Ureter (tissue), 1 donor: ENCODE data around the gene EYS. TPM values are rescaled to one million over a fixed set of nuclear protein-coding genes. Genes with fewer than 3 reads are reported as not detected.
"Not testable (repeated sequence)": the region's sequence is repeated elsewhere in the genome, so short reads cannot be mapped to it uniquely, and the experiment has no call there.

Experiments
- DNase-seq: peaks from one replicate; pipeline ENCODE4 v3.0.0-alpha.2; 2020; ENCODE audit warnings: low spot score
- total RNA-seq: library from RNA; stranded (reverse); gene quantifications from one replicate; pipeline ENCODE4 v1.2.4, GENCODE V29; 2023
- donor health status: DM: yes; HTN: yes; CAD: no.

EYS gene
- total RNA-seq, 1 donor from 2014 or later = not detected

DNA sequence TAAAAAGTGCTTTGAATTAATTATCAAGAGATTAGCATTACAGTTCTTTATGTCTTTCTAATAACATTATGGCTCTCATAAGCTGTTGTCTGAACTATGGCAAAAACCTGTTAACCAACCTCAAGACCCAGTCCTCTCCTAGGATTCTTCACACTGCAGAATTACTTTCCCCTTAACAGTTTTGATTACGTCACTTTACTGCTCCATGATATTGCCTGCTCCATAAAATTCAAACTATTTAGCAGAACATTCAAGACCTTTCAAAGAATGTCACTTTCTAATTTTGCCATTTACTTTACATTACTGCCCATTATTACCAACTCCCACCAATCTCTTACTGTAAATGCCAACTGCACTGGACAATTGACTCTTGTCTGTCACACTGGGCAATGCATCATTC, 1227.9 kb downstream of the EYS start:
- DNase-seq = no peak

DNA sequence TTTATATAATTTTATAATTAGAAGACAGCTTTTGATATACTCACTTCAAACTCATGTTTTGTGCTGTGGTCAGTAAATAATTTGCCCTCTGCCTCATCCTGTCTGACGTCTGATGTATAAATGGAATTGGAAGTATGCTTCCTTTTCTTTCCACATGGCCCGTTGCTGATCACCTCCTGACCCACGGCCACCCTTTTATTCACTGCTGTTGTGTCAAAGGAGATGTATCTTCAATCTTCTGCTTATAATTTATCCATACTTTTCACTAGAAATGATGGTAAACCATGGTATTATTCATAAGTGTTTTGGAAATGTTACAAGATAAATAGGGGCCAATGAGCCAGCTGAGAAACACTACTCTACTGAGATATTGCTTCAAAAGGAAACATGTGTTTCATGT, 1229.6 kb downstream of the EYS start:
- no peak for DNase-seq

DNA sequence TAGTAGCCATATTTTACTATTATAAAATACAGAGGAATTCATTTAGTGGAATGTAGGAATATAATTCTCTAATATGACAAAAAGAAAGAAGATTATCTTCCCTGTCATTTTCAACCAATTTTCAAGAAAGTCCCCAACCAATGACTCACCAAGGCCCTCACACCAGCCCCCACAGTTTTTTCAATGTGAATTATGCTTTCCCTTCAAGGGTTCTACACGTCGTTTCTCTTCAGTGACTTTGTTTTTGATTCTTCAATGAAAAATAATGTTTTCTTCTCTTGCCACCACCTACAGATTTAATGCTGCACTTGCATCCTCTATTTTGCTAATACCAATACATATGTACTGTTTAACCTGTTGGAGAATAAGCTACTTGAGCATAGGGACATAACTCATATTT, 1230.1 kb downstream of the EYS start:
- DNase-seq = no peak

DNA sequence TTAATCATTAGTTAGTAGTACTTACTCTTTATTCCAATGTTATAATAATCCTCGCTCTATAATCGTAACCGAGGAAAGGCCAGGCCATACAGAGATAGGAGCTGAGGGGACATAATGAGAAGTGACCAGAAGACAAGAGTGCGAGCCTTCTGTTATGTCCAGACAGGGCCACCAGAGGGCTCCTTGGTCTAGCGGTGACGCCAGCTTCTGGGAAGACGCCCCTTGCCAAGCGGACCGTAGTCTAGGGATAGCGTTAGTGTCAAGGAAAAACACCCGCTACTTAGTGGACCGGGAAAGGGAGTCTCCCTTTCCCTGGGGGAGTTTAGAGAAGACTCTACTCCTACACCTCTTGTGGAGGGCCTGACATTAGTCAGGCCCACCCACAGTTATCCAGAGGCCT, 1237.6 kb downstream of the EYS start:
- DNase-seq = not testable (repeated sequence)

DNA sequence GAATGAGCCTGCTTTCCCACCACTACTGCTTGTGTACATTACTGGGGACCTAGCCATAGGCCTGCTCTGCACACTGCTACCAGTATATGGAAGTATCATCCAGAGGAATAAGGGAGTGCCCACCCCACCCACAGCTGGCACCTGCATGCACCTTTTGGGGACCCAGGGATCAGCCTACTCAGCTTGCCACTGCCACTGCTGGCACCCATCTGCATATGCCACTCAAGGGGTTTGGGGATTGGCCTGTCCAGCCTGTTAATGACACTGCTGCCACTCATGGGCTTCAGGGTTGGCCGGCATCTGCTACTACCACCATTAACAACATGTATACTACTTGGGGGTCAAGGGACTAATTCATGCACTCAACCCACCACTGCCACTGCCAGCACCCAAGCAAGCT, 1239.4 kb downstream of the EYS start:
- no peak for DNase-seq

DNA sequence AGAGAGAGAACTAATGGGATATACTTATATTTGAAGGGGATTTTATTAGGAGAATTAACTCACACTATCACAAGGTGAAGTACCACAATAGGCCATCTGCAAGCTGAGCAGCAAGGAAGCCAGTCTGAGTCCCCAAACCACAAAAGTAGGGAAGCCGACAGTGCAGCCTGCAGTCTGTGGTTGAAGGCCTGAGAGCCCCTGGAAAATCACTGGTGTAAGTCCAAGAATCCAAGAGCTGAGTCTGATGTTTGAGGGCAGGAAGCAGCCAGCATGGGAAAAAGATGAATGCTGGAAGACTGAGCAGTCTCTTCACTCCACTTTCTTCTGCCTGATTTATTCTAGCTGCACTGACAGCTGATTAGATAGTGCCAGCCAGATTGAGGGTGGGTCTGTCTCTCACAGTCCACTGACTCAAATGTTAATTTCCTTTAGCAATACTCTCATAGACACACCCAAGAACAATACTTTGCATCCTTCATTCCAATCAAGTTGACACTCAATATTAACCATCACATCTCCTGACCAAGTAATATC, 1247.5 kb downstream of the EYS start:
- DNase-seq = no peak

DNA sequence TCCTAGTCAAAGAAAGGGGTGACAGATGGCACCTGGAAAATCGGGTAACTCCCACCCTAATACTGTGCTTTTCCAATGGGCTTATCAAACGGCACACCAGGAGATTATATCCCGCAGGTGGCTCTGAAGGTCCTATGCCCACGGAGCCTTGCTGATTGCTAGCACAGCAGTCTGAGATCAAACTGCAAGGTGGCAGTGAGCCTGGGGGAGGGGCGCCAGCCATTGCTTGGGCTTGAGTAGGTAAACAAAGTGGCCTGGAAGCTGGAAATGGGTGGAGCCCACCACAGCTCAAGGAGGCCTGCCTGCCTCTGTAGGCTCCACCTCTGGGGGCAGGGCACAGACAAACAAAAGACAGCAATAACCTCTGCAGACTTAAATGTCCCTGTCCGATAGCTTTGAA, 1258.9 kb downstream of the EYS start:
- not testable (repeated sequence) for DNase-seq

DNA sequence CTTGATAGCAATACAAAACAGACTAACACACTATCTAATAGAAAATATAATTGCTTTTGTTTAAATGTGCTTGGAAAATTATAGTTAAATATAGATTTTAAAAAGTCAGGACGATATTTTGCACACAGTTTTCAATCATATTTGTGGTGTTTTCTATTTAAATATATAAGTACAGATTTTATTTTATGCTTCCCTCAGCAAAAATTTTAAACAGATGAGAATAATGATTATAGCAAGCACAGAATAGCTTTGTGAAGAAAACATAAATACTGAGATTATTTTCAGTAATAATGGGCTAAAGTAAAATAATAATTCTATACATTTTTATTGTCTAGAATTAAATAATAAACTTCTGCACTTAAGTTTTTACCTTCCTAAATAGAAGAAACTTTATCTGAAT, 1262.0 kb downstream of the EYS start:
- no peak for DNase-seq

DNA sequence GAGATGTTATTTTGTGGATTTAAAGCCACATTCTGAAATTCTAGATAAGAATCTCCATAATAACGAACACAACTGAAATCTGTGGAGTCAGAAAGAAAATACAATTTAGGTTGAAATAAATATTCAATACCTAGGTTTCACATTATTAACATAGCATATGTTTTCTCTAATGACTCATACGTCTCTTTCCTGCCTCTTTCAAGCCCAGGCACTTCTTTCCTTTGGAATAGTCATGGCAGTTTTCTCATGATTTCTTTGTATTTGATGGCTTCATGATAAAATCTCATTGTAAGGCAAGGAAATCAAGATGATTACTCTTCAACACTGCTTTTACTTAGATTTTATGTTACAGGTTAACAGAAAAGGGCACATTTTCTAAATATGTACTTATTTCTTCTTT, 1267.8 kb downstream of the EYS start:
- no peak for DNase-seq

DNA sequence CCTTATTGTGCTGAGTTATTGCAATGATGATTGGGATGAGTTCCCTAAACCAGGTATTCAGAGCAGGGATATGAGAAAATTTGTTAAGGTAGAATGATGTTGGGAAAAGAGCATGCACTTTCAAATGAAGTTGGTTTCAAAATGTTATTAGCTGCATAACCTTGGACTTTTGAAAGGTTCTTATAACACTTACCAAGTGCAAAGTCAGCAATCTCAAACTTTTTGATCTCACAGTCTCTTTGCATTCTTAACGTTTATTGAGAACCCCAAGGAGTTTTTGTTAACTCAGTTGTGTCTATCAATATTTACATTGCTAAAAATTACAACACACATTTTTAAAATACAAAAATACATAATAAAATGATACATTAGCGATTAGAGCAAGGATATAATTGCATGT, 1269.0 kb downstream of the EYS start:
- no peak for DNase-seq

DNA sequence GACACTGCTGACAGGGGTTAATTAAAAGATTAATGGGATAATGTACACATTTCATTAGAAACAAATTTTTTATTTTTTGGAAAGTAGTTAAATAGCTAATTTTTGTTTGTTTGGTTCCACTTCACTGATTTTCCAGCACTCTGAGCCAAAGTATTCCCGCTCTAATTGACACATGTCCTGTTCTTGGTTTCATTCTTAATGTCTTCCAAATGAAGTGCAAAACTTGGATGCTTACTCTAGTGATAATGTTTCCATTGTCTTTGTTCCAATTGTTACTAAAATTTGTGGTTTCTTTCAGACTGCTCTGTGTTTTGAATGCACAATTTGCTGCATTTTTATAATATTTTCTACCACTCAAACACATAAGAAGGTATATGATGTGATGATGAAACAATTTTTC, 1277.1 kb downstream of the EYS start:
- no peak for DNase-seq

DNA sequence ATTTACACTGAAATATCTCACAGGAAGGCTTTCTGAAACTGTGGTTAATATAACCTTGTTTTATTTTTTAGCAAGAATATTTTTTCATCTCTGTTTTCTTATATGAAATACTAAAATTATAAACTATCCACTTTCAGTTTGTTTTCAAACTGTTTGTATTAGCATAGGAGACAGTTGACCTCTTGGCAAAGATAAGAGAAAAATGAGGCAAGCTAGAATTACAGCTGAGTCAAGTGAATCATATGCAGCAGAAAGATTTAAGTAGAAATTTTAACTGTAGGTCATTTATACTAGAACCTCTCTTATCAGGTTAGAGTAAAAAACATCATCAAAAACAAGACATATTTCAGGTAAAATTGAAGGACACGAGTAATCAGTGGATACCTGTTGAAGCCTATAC, 1278.8 kb downstream of the EYS start:
- no peak for DNase-seq

DNA sequence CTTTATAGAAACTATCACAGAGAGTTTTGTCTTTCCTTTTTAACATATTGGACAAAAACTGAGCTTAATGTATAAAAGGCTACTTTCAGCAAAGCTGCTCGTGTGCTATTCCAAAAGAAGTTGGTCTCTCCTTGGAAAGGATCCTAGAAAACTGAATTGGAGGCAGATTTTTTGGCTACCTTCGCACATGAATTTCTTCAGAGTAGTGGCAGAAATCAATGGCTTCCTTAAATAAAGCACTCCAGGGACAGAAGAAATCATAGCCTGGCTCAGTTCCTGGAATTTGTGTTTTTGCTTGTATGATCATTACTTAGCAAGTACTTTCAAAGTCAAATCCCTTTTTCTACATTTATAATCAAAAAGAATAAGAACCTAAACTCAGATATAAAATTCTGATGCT, 1291.1 kb downstream of the EYS start:
- DNase-seq = no peak

DNA sequence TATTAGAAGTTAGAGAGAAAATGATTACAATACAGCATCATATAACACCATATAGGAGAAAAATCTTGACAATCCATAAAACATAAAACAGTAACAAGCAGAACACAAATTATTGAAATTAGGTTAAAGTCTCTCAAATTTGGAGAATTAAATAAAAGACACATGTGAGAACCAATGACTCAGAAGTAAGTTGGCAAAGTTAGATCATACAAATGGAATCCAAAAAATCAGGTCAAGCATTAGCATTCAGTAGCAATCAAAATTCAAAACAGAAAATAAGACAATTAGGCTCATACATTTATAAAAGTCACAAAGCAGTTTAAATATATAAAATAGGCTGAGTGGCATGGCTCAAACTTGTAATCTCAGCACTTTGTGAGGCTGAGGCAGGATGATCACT, 1295.8 kb downstream of the EYS start:
- no peak for DNase-seq

DNA sequence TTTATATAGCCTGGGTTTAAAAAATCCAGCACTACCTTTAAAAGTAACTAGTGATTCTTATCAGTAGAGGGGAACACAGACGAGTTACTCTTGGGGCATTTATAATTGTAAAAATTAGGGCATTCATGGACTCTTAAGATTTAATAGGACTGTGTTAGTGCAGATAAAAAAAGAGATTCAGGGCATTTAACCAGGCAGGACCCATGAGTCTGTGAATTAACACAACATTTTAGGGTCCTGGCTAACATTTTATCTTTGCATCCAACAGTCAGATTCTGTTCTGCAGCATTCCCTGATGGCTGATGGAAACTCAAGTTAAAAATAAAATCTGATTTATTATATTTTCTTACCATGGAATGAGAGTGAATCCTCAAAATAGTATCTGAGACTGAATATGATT, 1297.1 kb downstream of the EYS start:
- DNase-seq = no peak

DNA sequence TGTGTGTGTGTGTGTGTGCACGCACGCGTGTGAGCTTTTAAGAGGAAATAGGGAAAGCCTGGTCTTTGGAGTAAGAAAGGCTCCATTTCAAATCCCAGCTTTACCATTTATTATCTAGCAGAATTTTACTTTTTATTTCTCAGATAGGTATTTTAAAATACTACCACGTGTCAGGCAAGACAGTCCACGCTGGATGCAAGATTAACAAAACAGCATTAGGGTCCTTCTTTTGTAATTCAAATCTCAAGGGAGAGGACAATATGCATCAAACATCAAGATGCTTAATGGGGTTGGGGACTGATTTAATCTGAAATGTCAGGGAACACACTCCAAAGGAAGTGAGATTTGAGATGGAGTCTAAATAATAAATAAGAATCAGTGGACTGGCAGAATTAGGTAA, 1302.6 kb downstream of the EYS start:
- DNase-seq = no peak

DNA sequence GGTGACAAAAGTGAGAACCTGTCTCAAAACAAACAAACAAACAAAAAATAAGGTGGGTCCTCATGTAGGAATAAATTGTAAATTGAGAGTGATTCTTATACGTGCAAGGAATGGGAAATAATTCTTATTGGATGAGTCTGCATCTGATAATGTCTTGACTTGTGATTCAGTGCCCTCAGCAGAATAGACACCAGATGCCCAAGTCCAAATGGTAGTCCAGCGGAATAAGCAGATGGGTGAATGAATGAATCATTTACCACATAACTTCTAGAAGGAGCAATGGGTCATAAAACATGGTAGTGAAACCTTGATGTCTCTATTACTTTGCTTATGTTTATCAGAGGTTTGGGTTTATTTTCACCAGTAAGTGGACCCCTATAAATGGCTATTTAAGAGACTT, 1323.7 kb downstream of the EYS start:
- DNase-seq = no peak

DNA sequence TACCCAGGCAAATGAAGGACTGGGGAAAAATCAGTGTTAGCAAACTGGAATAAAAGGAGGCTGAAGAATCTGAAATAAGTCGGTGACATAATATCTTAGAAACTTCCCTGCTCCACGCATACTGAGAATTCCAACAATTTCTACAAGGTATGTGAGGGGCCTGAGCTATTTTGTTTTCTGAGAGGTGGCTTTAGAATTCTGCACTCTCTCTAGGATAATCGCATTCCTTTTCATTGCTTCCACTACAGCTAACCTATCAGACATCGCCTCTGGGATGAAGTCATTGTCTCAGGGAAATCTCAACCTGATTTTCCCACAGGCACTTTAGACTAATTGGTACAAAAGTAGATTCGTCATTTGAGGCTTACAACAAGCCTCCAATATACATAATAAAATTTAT, 1330.6 kb downstream of the EYS start:
- DNase-seq = no peak

DNA sequence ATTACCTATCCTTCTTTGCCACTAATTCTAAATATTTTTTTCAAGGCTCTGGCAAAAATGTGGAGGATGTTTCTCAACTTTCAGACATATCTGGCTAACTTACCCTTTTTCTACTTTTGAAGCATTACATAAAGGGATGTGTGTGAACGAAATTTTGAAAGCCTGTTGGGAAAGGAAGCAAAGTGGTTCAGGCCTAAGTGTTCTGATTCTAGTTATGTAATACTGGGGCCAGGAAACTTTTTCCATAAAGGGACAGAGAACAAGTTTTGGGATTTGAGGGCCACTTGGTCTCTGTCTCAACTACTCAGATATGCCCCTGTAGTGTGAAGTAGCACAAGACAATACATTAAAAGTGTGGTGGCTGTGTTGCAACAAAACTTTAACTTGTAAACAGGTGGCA, 1349.6 kb downstream of the EYS start:
- no peak for DNase-seq

DNA sequence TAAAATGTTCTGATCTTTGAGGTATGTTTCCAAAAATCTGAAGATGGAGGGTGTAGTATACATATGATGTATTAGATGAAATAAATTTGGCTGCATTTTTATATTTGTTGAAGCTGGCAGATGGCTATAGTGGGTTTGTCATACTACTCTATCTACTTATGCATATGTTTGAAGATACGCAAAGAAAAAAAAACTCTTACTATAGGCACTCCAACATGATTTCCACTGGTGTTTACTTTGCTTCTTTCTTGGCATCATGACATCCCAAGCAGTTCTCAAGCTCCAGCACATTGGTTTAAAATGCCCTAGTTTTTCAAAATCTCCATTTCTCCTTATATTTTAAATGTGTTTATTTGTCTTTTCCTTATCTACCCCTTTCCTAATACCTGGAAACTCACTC, 1359.6 kb downstream of the EYS start:
- no peak for DNase-seq

DNA sequence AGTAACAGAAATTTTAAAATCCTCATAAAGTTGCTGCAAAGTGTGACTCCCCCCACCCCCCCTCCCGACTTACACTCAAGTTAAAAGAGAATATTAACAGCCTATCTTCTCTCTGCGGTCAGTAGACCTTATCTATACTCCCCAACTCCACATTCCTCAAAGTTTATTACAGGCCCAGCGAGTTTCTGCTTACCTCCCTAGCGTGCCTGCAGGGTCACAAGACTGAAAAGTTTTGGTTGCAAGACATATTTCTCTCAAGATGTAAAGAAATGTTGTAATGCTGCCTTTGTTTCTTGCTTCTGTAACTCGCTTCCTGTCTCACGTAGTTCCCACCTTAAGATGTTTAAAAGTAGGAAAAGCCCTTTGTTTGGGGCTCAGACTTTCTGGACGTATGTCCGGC, 1371.8 kb downstream of the EYS start:
- DNase-seq = no peak

DNA sequence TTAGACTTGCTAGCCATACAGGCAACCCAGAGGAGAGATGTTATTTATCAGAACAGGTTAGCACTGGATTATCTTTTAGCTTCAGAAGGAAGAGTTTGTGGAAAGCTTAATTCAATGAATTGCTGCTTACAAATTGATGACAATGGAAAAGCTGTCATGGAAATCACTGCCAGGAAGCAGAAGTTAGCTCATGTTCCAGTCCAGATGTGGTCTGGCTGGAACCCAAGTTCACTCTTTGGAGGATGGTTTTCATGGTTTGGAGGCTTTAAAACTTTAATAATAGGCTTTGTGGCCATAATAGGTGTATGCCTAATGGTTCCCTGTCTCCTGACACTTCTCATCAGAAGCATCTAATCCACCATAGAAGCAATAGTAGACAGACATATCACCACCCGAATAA, 1372.4 kb downstream of the EYS start:
- no peak for DNase-seq

DNA sequence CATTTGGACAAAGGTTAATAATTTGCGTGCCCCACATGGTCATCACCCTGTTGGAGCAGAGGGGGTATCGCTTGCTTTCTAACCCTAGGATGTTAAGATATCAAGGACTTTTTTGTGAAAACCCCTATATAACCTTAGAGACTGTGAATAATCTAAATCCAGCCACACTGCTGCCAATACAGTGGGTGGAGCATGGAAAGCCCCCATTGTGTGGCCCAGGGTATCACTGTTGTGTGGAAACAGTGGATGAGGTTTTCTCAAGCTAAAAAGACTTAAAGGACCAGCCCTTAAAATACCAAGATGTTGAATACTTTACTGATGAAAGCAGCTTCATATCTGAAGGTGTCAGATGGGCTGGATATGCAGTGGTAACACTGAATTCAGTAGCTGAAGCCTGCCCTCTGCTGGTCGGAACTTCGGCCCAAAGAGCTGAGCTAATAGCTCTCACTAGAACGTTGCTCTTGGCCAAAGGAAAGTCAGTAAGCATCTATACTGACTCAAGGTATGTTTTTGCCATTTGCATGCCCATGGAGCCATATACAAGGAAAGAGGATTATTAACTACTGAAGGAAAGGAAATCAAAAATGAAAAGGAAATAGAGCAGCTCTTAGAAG, 1376.2 kb downstream of the EYS start:
- peak; percentile 72 for DNase-seq

DNA sequence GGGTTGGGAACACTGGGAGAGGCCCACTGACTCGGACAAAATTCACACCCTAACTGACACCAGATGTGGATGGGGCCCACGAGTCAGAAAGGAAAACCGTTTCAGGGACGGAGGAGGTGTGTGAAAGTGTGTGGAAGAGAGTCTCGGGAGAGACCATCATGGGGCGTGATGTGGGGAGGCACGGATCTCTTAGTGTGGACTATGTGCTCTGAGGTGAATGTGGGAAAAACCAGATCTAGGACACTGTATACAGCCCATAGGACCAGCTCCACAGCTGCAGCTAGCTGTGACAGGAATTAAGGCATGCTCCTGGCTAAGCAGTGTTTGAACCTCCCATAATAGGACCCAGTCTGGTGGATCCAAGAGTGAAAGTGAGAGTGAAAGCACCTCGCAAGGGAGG, 1380.1 kb downstream of the EYS start:
- DNase-seq = no peak
